HG03135 (cell line): Measurements from ENCODE around the gene IKZF2.

Experiments used
- ATAC-seq: cut with Tn5 transposase; IDR thresholded peaks from one replicate; pipeline ENCODE4 v1.9.1; 2021; ENCODE audit warnings: mild to moderate bottlenecking, moderate library complexity; ENCODE audit not compliant: unreplicated experiment

Gene IKZF2

GRCh38 chr2:213151437-213152064 is at the start of gene IKZF2:
TSS of gene IKZF2 (minus strand) at chr2:213151612. CDS start at chr2:213148629, 2,983 bp downstream.
- peak; percentile 64 for ATAC-seq

- ATAC-seq = no peak
These were observed 48.5 kb upstream of the IKZF2 start for GRCh38 chr2:213199871-213200270.

GRCh38 chr2:213189001-213189899 is 37.8 kb upstream of the IKZF2 start:
- ATAC-seq = no peak

GRCh38 chr2:213188533-213188867 is 37.1 kb upstream of the IKZF2 start:
- no peak for ATAC-seq

GRCh38 chr2:213187833-213188532 is 36.6 kb upstream of the IKZF2 start:
- no peak for ATAC-seq

- ATAC-seq = no peak
These were observed 36.0 kb upstream of the IKZF2 start for GRCh38 chr2:213187386-213187785.

- peak; percentile 94 for ATAC-seq
These were observed 33.9 kb upstream of the IKZF2 start for GRCh38 chr2:213185147-213185822.

GRCh38 chr2:213181712-213182111 is 30.3 kb upstream of the IKZF2 start:
- no peak for ATAC-seq

GRCh38 chr2:213177679-213178078 is 26.3 kb upstream of the IKZF2 start:
- no peak for ATAC-seq

GRCh38 chr2:213175673-213176247 is 24.3 kb upstream of the IKZF2 start:
- ATAC-seq = no peak

- ATAC-seq = no peak
These were observed 21.2 kb upstream of the IKZF2 start for GRCh38 chr2:213172641-213173040.

- no peak for ATAC-seq
These were observed 19.7 kb upstream of the IKZF2 start for GRCh38 chr2:213171147-213171546.

GRCh38 chr2:213167271-213167930 is 16.0 kb upstream of the IKZF2 start:
- no peak for ATAC-seq

GRCh38 chr2:213166109-213166508 is 14.7 kb upstream of the IKZF2 start:
- ATAC-seq = peak; percentile 98

- no peak for ATAC-seq
These were observed 12.9 kb upstream of the IKZF2 start for GRCh38 chr2:213164263-213164662.

- no peak for ATAC-seq
These were observed 11.2 kb upstream of the IKZF2 start for GRCh38 chr2:213162516-213163118.

- no peak for ATAC-seq
These were observed 10.5 kb upstream of the IKZF2 start for GRCh38 chr2:213161759-213162515.

GRCh38 chr2:213159768-213160167 is 8.4 kb upstream of the IKZF2 start:
- no peak for ATAC-seq

GRCh38 chr2:213157242-213157641 is 5.8 kb upstream of the IKZF2 start:
- peak; percentile 81 for ATAC-seq
